ENCODE data around the gene C11orf21. TPM values are rescaled to one million over a fixed set of nuclear protein-coding genes. Genes with fewer than 3 reads are reported as not detected.

Gene C11orf21
- total RNA-seq, 2 experiments from 2014 or later, result 66.4 to 81.0 TPM

DNA sequence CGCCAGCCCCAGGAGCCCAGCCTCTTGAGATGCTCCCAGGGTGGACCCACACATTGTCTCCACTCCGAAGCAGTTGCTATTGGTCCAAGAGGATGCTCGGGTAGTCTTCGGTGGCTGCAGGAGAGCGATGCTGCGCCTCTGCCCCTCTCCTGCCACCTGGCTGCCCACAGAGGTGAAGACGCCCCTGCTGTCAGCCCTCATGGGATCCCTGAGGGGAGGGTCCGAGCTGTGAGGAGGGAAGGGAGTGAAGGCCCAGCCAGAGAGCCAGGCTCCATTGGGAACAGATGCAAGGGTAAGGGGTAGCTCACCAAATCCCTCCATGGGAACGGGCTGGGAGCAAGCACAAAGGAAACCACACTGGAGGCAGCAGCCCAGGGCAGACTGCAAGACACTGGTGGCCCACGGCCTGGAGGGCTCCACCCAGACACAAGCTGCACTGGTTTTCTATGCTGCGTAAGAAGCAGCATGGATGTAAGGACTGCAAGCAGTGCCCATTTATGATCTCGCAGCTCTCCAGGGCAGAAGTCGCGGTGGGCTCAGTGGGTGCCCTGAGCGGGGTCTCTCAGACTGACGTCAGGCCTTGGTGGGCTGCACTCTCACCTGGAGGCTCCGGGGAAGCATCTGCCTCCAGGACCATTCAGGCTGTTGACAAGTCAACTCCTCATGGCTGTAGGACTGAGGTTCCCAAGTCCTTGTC, 15.8 kb upstream of the C11orf21 start:
- POLR2A ChIA-PET, result no interaction called here
- Mint-ChIP-seq H3K36me3 (ENCODE audit: low read depth) (no peaks in the 10 kb centered on the region), H3K4me1 (no peaks in the 10 kb centered on the region), H3K4me3 (no peak overlapping the region), H3K27me3 (peaks cover 16% of the 10 kb centered on the region), H3K27ac (peak overlapping the region; percentile 48), H3K9me3 (no peaks in the 10 kb centered on the region)
- DNase-seq, result no peak
- CTCF ChIA-PET, result interaction anchor here (0.6 to 1.2 kb wide), 2 partner anchors 102 to 281 kb away, joined by 3 to 4 read pairs; no protein-coding TSS in a partner anchor

DNA sequence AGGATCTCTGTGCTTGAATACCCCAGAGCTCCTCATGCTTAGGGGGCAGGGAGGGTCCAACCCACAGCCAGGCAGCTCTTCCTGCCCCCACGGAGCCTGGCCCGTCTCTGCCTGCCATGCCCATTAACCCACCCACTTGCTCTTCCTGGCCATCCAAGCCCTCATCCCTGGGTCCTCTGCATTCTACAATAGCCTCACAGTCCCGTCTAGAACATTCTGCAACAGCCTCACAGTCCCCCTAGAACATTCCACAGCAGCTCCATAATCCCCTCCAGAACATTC, 15.2 kb upstream of the C11orf21 start:
- POLR2A ChIA-PET, result no interaction called here
- H3K4me1 Mint-ChIP-seq, result no peaks in the 10 kb centered on the region
- no peak overlapping the region for H3K4me3 Mint-ChIP-seq
- no peaks in the 10 kb centered on the region for H3K9me3 Mint-ChIP-seq
- DNase-seq, result no peak
- peak overlapping the region; percentile 48 for H3K27ac Mint-ChIP-seq
- peaks cover 12% of the 10 kb centered on the region for H3K27me3 Mint-ChIP-seq
- H3K36me3 Mint-ChIP-seq (ENCODE audit: low read depth), result no peaks in the 10 kb centered on the region
- CTCF ChIA-PET, result interaction anchor here (1.2 to 3.5 kb wide), 3 partner anchors 12 to 103 kb away, joined by 3 to 13 read pairs (median 4); no protein-coding TSS in a partner anchor

DNA sequence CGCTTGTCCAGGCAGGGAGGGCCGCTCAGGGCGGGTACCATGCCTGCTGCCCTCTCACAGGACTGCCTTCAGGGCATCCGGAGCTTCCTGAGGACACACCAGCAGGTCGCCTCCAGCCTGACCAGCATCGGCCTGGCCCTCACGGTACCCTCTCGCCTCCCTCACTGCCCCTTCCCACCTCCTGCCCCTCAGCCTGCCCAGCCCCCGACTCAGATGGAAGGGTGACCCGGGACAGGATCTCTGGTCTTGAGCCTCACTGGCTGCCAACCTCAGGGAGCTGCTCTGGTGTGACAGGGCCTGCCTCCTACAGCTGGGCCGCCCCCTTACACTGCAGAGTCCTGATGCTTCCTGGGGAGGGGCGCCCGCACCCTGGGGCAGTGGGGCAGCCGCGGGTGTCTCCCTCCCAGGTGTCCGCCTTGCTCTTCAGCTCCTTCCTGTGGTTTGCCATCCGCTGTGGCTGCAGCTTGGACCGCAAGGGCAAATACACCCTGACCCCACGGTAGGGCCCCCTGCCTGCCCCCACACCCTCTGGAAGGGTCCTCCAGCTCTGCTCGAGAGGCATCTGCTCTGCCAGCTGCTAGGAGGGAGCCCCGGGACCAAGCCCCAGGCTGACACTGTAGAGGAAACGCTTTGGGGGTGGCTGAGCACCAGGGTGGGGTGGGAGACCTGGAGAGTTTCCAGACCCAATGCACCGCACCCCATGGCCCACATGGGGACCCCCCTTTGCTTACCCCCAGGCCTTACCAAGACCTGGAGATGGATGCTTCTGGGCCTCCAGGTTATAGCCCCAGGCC, 14.6 kb upstream of the C11orf21 start:
- no peaks in the 10 kb centered on the region for H3K36me3 Mint-ChIP-seq (ENCODE audit: low read depth)
- peaks cover 6% of the 10 kb centered on the region for H3K27me3 Mint-ChIP-seq
- H3K27ac Mint-ChIP-seq, result no peak overlapping the region
- no peaks in the 10 kb centered on the region for H3K9me3 Mint-ChIP-seq
- H3K4me3 Mint-ChIP-seq, result no peak overlapping the region
- no peaks in the 10 kb centered on the region for H3K4me1 Mint-ChIP-seq
- DNase-seq, result no peak
- ChIA-PET POLR2A (no interaction called here), CTCF (interaction anchor here (1.2 to 3.5 kb wide), 4 partner anchors 12 to 104 kb away, joined by 3 to 13 read pairs (median 8); no protein-coding TSS in a partner anchor)

DNA sequence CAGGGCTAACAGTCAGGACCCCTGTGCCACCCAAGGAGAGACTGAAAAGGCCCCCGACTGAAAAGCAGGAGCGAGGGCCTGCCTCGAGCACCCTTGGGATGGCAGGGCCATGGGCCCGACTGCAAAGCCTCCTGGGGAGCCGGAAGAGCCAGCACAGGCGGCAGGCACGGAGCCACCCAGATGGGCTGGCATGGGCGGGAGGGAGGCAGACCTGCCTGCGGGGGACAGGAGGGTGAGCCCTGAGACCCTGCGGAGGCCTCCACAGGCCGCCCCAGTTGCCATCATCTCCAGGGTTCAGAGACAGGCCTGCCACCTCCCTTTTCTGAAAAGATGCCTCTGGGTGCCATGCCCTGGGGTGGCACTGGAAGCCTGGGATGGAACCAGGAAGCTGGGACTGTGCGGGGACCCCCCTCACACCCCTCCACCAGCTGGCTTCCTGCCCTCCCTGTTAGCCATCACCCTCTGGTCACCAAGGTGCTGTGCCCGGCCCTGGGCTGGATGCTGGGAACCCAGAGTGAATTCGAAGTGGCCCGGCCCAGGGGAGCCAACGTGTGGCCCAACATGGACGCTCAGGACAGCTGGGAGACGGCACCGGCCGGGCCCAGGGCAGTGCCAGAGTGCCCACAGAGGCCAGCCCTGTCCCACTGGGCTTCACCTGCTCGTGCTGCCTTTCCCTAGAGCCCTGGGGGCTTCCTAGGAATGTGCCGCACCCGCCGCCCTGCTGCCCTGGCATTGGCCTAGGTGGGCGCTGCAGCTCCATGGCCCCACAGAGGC, 13.9 kb upstream of the C11orf21 start:
- no peak overlapping the region for H3K4me3 Mint-ChIP-seq
- no peaks in the 10 kb centered on the region for H3K36me3 Mint-ChIP-seq (ENCODE audit: low read depth)
- POLR2A ChIA-PET, result no interaction called here
- peaks cover 5% of the 10 kb centered on the region for H3K27me3 Mint-ChIP-seq
- no peak overlapping the region for H3K27ac Mint-ChIP-seq
- H3K9me3 Mint-ChIP-seq, result no peaks in the 10 kb centered on the region
- CTCF ChIA-PET, result interaction anchor here (1.2 to 3.5 kb wide), 3 partner anchors 11 to 105 kb away, joined by 3 to 13 read pairs (median 12); no protein-coding TSS in a partner anchor
- DNase-seq, result no peak
- no peaks in the 10 kb centered on the region for H3K4me1 Mint-ChIP-seq

DNA sequence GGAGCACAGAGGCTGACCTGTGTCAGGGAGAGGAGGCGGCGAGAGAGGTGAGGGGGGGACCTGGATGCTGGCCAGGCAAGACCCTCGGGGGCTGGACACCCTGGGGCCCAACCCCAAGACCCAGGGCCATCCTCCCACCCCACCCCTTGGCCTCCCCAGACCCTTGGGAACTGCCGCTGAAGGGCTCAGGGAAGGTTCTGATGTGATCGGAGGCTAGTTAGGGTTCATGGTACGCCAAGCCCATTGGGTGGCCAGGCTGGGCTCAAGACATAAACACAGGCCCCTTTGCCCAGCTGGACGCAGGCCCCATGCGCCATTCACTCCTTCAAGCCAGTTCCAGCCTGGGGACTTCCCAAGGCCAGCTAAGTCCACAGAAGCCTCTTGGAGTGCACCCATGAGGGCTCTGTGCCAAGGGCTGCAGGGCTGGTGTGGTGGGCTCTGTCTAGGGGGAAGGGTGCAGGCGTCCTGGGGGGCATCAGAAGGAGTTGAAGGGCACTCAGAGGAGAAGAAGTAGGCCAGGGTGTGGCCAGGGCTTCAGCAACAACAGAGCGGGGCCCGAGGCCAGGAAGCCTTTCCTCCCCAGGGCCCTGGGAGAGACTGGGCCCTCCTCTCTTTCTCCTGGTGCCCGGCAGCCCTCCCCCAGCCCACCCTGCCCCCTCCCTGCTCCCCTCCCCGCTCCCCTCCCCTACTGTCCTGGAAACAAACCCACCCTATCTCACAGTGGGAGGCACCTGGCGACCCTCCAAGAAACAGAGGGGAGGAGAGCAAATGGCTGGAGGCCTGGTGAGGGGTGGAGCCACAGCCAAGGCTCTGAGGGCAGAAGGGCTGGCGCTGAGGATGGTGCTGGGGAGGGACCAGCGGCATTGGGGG, 13.0 kb upstream of the C11orf21 start:
- Mint-ChIP-seq H3K9me3 (no peaks in the 10 kb centered on the region), H3K27me3 (peaks cover 1% of the 10 kb centered on the region), H3K27ac (no peak overlapping the region), H3K4me3 (no peak overlapping the region), H3K36me3 (ENCODE audit: low read depth) (no peaks in the 10 kb centered on the region), H3K4me1 (no peaks in the 10 kb centered on the region)
- ChIA-PET POLR2A (no interaction called here), CTCF (interaction anchor here (3.5 kb wide), 2 partner anchors 10 to 106 kb away, joined by 12 to 13 read pairs; no protein-coding TSS in a partner anchor)
- no peak for DNase-seq

DNA sequence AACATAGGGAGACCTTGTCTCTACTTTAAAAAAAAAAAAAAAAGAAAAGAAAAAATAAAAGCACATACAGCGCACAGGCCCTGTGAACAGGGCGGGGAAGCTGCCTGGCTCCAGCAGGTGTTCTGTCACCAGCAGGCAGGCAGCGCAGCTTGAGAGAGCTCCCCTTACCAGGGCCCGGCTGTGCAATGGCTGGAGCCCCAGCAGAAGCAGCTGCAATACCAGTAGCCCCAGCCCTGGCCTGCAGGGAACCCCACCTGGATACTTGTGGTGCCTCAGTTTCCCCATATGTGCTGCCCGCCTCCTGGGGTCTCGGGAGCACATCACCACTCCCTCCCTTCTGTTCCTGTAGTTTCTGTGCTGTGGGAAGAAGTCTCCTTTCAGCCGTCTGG, 12.4 kb upstream of the C11orf21 start:
- Mint-ChIP-seq H3K4me3 (no peak overlapping the region), H3K9me3 (no peaks in the 10 kb centered on the region), H3K27me3 (no peaks in the 10 kb centered on the region), H3K36me3 (ENCODE audit: low read depth) (no peaks in the 10 kb centered on the region), H3K27ac (no peak overlapping the region), H3K4me1 (no peaks in the 10 kb centered on the region)
- CTCF ChIA-PET, result interaction anchor here (3.5 kb wide), 2 partner anchors 9 to 106 kb away, joined by 12 to 13 read pairs; no protein-coding TSS in a partner anchor
- POLR2A ChIA-PET, result no interaction called here
- DNase-seq, result no peak

DNA sequence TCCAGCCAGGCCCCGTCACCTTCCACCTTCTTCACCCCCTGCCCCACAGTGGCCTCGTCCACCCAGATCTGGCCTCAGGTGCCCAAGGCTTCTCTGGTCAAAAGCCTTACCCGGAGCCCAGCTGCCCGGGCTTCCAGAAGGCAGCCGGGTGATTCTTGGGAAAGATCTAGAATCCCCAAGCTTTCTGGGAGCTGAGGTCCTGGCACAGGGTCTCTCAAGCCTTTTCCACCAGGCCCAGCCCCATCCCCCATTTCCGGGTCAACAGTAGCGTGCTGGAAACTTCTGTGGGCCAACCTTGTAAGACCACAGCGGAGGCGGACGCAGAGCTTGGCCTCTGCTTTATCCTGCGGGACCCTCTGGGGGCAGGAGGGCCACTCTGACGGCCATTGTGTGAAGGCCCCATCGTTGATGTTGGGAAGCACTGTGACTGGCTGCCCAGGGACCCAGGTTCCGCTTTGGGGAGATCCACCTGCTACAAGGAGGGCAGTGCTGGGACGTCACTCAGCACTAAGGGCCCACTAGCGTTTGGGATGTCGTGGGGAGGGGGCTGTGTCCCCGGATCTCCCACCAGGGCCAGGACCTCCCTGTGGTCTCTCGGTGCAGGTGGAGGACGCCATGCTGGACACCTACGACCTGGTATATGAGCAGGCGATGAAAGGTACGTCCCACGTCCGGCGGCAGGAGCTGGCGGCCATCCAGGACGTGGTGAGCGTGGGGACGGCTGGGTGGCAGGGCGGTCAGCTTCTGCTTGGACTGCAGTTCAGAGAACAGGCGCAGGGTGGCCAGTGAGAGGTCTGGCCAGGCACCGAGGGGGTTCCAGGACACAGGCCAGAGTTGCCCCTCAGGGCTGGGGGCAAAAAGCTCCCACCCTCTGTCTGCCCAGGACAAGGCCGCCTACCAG, 11.6 kb upstream of the C11orf21 start:
- Mint-ChIP-seq H3K27me3 (no peaks in the 10 kb centered on the region), H3K36me3 (ENCODE audit: low read depth) (no peaks in the 10 kb centered on the region), H3K4me1 (no peaks in the 10 kb centered on the region), H3K9me3 (no peaks in the 10 kb centered on the region), H3K27ac (no peak overlapping the region), H3K4me3 (no peak overlapping the region)
- no peak for DNase-seq
- POLR2A ChIA-PET, result no interaction called here
- CTCF ChIA-PET, result interaction anchor here (1.0 to 3.5 kb wide), 3 partner anchors 8 to 107 kb away, joined by 4 to 13 read pairs (median 12); no protein-coding TSS in a partner anchor

DNA sequence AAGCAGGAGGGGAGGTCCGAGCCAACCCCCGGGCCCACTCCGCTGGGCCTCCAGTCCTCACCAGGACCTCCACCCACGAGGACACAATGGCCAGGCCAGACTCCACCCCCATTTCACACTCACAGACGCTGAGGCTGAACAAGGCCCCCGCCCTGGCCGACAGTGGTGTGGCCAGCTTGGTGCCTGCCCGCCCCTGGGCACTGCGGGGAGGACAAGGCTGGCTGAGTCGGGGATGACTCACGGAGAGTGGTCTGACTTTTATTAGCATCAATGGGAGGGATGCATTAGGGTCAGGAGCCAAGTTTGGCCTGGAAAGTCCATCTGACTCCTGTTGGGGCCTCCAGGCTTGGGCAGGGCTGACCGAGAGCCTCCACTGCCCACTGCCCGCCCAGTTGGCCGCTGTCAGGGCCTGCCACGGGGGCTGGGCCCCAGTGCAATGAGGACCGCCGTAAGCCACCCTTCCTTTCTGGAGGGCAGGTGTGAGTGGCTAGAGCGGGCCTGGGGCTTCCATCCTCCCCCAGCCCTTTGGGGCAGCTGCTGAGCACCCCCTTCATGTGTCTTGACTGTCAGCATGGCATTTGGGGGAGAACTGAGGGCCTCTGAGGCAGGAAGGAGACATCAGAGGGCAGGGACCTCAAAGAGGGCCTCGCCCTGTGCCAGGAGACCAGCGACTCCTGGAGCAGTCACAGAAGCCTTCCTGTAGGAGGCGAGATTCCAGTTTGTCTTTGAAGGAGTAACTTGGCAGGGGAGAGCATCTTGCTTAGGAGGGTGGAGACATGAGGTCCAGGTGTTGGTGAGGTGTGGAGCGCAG, 10.7 kb upstream of the C11orf21 start:
- no peaks in the 10 kb centered on the region for H3K27me3 Mint-ChIP-seq
- no peak overlapping the region for H3K4me3 Mint-ChIP-seq
- DNase-seq, result no peak
- H3K27ac Mint-ChIP-seq, result no peak overlapping the region
- ChIA-PET CTCF (interaction anchor here (1.0 to 3.5 kb wide), 2 partner anchors 8 to 108 kb away, joined by 4 to 12 read pairs; no protein-coding TSS in a partner anchor), POLR2A (no interaction called here)
- peaks cover 3% of the 10 kb centered on the region for H3K36me3 Mint-ChIP-seq (ENCODE audit: low read depth)
- no peaks in the 10 kb centered on the region for H3K9me3 Mint-ChIP-seq
- peaks cover 3% of the 10 kb centered on the region for H3K4me1 Mint-ChIP-seq

DNA sequence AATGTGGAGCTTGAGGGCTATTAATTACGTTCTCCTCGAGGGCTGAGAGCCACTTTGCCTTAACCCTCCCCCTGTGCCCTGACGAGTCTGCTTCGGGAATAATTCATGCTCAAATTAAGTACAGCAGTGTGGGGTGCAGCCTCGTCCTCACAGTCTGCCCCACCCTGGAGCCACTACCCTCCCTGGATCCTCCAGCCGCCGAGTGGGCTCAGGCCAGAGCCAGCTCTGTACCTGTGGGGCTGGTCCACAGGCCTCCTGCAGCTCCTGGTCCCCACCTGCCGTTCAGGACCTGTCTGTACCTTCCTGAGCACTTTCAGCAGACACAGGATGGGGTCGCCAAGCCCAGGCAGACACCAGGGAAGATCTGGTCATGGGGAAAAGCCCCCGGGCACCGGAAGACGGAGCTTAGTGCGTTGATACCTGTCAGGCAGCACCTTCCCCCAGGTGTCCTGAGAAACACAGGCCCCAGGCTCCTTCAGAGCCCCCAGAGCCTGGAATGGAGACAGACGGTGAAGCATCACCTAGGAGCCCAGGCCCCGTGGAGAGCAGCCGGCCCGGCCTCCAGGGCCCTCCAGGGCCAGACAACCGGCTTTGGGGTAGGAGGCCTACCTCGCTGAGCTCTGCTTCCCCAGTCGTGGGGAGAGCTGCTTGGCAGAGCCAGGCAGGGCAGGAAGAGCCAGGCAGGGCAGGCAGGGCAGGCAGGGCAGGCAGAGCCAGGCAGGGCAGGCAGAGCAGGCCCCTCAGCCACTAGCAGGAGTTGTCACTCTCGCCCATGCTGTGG, 9.8 kb upstream of the C11orf21 start:
- peaks cover 4% of the 10 kb centered on the region for H3K36me3 Mint-ChIP-seq (ENCODE audit: low read depth)
- H3K9me3 Mint-ChIP-seq, result no peaks in the 10 kb centered on the region
- H3K27ac Mint-ChIP-seq, result no peak overlapping the region
- ChIA-PET CTCF (interaction anchor here (3.2 kb wide), 1 partner anchor 89 kb away, joined by 13 read pairs; the partner anchor contains the start of gene TSSC4), POLR2A (no interaction called here)
- H3K27me3 Mint-ChIP-seq, result no peaks in the 10 kb centered on the region
- no peak overlapping the region for H3K4me3 Mint-ChIP-seq
- H3K4me1 Mint-ChIP-seq, result peaks cover 4% of the 10 kb centered on the region
- DNase-seq, result no peak

DNA sequence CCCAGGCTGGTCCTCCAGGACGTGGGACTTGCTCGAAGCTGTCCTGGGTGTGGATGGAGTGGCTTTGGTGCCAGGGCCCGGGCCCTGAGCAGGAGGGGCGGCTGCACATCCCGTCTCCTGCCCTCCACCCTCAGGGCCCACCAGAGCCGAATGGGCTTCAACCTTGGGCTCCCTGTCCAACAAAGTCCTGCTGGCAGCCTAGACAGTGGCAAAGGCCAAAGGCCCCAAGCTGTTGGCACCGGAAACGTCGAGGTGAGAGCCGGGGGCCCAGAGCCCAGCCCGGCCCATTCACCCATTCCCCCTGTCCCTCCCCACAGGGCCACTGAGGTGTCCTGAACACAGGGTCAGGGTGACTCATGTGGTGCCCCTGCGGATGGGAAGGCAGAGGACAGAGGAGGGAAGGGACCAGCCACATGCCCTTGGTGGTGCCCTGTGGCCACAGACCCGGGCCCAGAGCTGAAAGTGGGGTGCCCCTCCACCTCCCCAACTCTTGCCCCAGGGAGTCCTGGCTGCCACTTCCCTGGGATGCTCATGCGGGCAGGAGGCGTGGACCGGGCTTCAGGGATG, 9.2 kb upstream of the C11orf21 start:
- peaks cover 10% of the 10 kb centered on the region for H3K4me1 Mint-ChIP-seq
- POLR2A ChIA-PET, result no interaction called here
- CTCF ChIA-PET, result interaction anchor here (3.2 kb wide), 1 partner anchor 89 kb away, joined by 13 read pairs; the partner anchor contains the start of gene TSSC4
- no peak overlapping the region for H3K27ac Mint-ChIP-seq
- H3K27me3 Mint-ChIP-seq, result no peaks in the 10 kb centered on the region
- no peaks in the 10 kb centered on the region for H3K9me3 Mint-ChIP-seq
- H3K36me3 Mint-ChIP-seq (ENCODE audit: low read depth), result peaks cover 9% of the 10 kb centered on the region
- DNase-seq, result no peak
- no peak overlapping the region for H3K4me3 Mint-ChIP-seq

All from activated CD4-positive, alpha-beta T cell treated with anti-CD3 and anti-CD28 coated beads, Interleukin-2, amount 10 ng/mL, durations not matched to agents 7 days and 5 days (primary cell).